HG03108 (cell line): ENCODE measurements around the gene BORCS5.
A peak's percentile ranks its signal among the peaks of the same experiment; 100 is the strongest.

Source experiments
- ATAC-seq: cut with Tn5 transposase; IDR thresholded peaks from one replicate; pipeline ENCODE4 v1.9.1; 2021; ENCODE audit warnings: moderate library complexity; ENCODE audit not compliant: unreplicated experiment

BORCS5 gene

GRCh38 chr12:12353276-12353675 lies 3.6 kb upstream of the BORCS5 start:
- no peak for ATAC-seq

GRCh38 chr12:12353807-12354206 lies 3.1 kb upstream of the BORCS5 start:
- no peak for ATAC-seq

GRCh38 chr12:12356467-12356895 lies 397 bp upstream of the BORCS5 start:
- ATAC-seq, result no peak

- peak; percentile 2 for ATAC-seq
Measured at GRCh38 chr12:12357719-12358461, 1.0 kb downstream of the BORCS5 start.

GRCh38 chr12:12358528-12358927 lies 1.6 kb downstream of the BORCS5 start:
- no peak for ATAC-seq

GRCh38 chr12:12364787-12365445 lies 8.0 kb downstream of the BORCS5 start:
- ATAC-seq, result no peak

- ATAC-seq, result no peak
Measured at GRCh38 chr12:12365446-12365802, 8.5 kb downstream of the BORCS5 start.

- no peak for ATAC-seq
Measured at GRCh38 chr12:12365931-12366431, 9.1 kb downstream of the BORCS5 start.

GRCh38 chr12:12366701-12367481 lies 10.0 kb downstream of the BORCS5 start:
- ATAC-seq, result no peak

GRCh38 chr12:12367482-12367998 lies 10.7 kb downstream of the BORCS5 start:
- ATAC-seq, result no peak

GRCh38 chr12:12372946-12373722 lies 16.3 kb downstream of the BORCS5 start:
- no peak for ATAC-seq

GRCh38 chr12:12376646-12377448 lies 20.0 kb downstream of the BORCS5 start:
- peak; percentile 73 for ATAC-seq

GRCh38 chr12:12378616-12379015 lies 21.7 kb downstream of the BORCS5 start:
- no peak for ATAC-seq

GRCh38 chr12:12379831-12380730 lies 23.2 kb downstream of the BORCS5 start:
- ATAC-seq, result no peak

- ATAC-seq, result no peak
Measured at GRCh38 chr12:12380949-12381593, 24.2 kb downstream of the BORCS5 start.

GRCh38 chr12:12381982-12382381 lies 25.1 kb downstream of the BORCS5 start:
- ATAC-seq, result no peak

- no peak for ATAC-seq
Measured at GRCh38 chr12:12384571-12385340, 27.9 kb downstream of the BORCS5 start.

GRCh38 chr12:12387501-12387900 lies 30.6 kb downstream of the BORCS5 start:
- no peak for ATAC-seq
